HL-60 (cell line): Measurements from ENCODE around the gene SLC2A2.

Source experiments
- POLR2AphosphoS5 ChIP-seq: IDR thresholded peaks from 2 replicates; pipeline ENCODE4 v1.6.1; 2012; ENCODE audit warnings: low read depth
- SPI1 ChIP-seq: IDR thresholded peaks from 2 replicates; pipeline ENCODE4 v1.6.1; 2012; ENCODE audit warnings: low read depth, mild to moderate bottlenecking, borderline replicate concordance
- TF ChIP-seq, protein P1 (sequence below): IDR thresholded peaks from one replicate; pipeline ENCODE4 v1.5.1; 2011; ENCODE audit warnings: low read length, control low read depth, inconsistent platforms; ENCODE audit not compliant: insufficient read depth

DNA sequence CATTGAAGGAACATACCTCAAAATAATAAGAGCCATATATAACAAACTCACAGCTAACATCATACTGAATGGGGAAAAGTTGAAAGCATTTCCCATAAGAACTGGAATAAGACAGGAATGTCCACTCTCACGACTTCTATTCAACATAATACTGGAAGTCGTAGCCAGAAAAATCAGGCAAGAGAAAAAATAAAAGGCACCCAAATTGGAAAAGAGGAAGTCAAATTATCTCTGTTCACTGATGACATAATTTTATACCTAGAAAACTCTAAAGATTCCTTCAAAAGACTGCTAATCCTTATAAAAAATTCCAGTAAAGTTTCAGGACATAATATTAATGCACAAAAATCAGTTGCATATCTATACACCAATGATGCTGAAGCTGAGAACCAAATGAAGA is 34.9 kb downstream of the SLC2A2 start:
- TF ChIP-seq POLR2AphosphoS5 (no peak), SPI1 (peak; percentile 55)
- TF ChIP-seq, protein P1, sequence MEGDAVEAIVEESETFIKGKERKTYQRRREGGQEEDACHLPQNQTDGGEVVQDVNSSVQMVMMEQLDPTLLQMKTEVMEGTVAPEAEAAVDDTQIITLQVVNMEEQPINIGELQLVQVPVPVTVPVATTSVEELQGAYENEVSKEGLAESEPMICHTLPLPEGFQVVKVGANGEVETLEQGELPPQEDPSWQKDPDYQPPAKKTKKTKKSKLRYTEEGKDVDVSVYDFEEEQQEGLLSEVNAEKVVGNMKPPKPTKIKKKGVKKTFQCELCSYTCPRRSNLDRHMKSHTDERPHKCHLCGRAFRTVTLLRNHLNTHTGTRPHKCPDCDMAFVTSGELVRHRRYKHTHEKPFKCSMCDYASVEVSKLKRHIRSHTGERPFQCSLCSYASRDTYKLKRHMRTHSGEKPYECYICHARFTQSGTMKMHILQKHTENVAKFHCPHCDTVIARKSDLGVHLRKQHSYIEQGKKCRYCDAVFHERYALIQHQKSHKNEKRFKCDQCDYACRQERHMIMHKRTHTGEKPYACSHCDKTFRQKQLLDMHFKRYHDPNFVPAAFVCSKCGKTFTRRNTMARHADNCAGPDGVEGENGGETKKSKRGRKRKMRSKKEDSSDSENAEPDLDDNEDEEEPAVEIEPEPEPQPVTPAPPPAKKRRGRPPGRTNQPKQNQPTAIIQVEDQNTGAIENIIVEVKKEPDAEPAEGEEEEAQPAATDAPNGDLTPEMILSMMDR, result no peak
